ENCODE results near the gene FUOM. TPM values are rescaled to one million over a fixed set of nuclear protein-coding genes. Genes with fewer than 3 reads are reported as not detected.
"Not testable (repeated sequence)": the region's sequence is repeated elsewhere in the genome, so short reads cannot be mapped to it uniquely, and the experiment has no call there.

Gene FUOM
- total and polyA plus RNA-seq, 10 of the 15 experiments (the other 5 are each of a cell fraction or from before 2014, with no cell fraction given) = 1.8 to 41.7 (median 25.6) TPM

DNA sequence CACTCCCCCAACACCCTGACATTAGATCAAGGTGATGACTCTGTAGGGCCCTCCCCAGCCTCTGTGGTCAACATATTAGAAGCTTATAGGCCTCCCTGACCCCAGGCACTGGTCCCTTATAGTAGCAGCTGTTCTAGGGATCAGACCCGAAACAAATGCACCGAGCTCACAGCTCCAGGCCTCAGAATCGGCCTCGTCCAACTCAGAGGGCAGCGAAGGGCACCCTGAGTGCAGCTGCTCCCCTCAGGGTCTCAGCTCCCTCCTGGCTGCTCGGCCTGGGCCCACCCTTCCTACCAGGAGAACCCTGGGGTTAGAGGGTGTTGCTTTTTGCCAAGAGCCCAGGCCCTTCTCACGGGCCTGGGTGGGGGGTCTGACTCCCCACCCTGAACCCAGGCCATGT lies 10.3 kb upstream of the FUOM start:
- ATAC-seq (no peak), FAIRE-seq (no peak), DNase-seq (ENCODE audit: low read depth, low spot score) (no peak)
- no TSS peak for BruUV-seq (replicated peaks)
- intact Hi-C loops (cut with micrococcal nuclease; ENCODE audit: unreplicated experiment) (no loop called here), in situ Hi-C loops (cut with MboI) (no loop called here)
- TF ChIP-seq, protein P1, sequence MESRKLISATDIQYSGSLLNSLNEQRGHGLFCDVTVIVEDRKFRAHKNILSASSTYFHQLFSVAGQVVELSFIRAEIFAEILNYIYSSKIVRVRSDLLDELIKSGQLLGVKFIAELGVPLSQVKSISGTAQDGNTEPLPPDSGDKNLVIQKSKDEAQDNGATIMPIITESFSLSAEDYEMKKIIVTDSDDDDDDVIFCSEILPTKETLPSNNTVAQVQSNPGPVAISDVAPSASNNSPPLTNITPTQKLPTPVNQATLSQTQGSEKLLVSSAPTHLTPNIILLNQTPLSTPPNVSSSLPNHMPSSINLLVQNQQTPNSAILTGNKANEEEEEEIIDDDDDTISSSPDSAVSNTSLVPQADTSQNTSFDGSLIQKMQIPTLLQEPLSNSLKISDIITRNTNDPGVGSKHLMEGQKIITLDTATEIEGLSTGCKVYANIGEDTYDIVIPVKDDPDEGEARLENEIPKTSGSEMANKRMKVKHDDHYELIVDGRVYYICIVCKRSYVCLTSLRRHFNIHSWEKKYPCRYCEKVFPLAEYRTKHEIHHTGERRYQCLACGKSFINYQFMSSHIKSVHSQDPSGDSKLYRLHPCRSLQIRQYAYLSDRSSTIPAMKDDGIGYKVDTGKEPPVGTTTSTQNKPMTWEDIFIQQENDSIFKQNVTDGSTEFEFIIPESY (IDR thresholded peaks at IDR 0.05) = no peak
- Histone ChIP-seq H3K9ac (ENCODE audit: control insufficient read depth, insufficient read depth, low read length) (no peak overlapping the region), H3K9me3 (replicated peaks; ENCODE audit: control insufficient read depth, insufficient read depth, low read length) (no peaks in the 10 kb centered on the region), H3K27ac (ENCODE audit: control insufficient read depth, insufficient read depth) (no peak overlapping the region), H3K4me2 (ENCODE audit: control insufficient read depth, insufficient read depth) (no peak overlapping the region), H3K4me1 (ENCODE audit: control insufficient read depth, insufficient read depth, low read length) (peaks cover 4% of the 10 kb centered on the region; the same call in 1 of the 2 replicates), H2AFZ (ENCODE audit: control insufficient read depth, low read depth, low read length) (no peak overlapping the region), H3K27me3 (replicated peaks in 1 of 2; ENCODE audit: control insufficient read depth in 2 of 2, insufficient read depth in 2 of 2, low read length in 1 of 2) (no peaks in the 10 kb centered on the region), H3K36me3 (ENCODE audit: control insufficient read depth in 2 of 2, insufficient read depth in 2 of 2, low read length in 1 of 2) (peaks cover 0 to 13% of the 10 kb centered on the region in 2 experiments; a peak in 3 of 4 replicates), H3K79me2 (ENCODE audit: control insufficient read depth, insufficient read depth, low read length) (peaks cover 5% of the 10 kb centered on the region), H3K4me3 (no peak overlapping the region), H4K20me1 (ENCODE audit: control insufficient read depth, insufficient read depth) (no peaks in the 10 kb centered on the region)
- WGBS (ENCODE audit: insufficient coverage, insufficient replicate concordance, low lambda C conversion rate, missing lambda C conversion rate) = 90% methylated on average over 7 of the region's 7 CpGs
- ChIA-PET CTCF (no interaction called here), POLR2A (no interaction called here), RAD21 (ENCODE audit: unreplicated experiment) (no interaction called here), SMC1A (ENCODE audit: uncharacterized antibody, unreplicated experiment) (interaction anchor here (1.0 kb wide), 1 partner anchor 12 kb away, joined by 4 read pairs; no protein-coding TSS in a partner anchor)

DNA sequence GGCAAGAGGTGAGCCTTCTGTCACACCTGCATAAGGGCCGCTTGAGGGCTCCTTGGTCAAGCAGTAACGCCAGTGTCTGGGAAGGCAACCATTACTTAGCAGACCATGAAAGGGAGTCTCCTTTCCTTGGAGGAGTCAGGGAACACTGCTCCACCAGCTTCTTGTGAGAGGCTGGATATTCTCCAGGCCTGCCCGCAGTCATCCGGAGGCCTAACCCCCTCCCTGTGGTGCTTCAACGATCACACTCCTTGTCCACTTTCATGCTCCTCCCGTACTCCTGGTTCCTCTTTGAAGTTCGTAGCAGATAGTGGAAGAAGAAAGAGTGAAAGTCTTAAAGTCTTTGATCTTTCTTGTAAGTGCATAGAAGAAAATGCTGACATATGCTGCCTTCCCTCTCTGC lies 9.6 kb upstream of the FUOM start:
- H3K4me3 ChIP-seq; BruUV-seq (replicated peaks); RAD21 ChIA-PET (ENCODE audit: unreplicated experiment); intact Hi-C loops (cut with micrococcal nuclease; ENCODE audit: unreplicated experiment); in situ Hi-C loops (cut with MboI); H3K9me3 ChIP-seq (replicated peaks; ENCODE audit: control insufficient read depth, insufficient read depth, low read length); CTCF ChIA-PET; H3K4me1 ChIP-seq (ENCODE audit: control insufficient read depth, insufficient read depth, low read length); H4K20me1 ChIP-seq (ENCODE audit: control insufficient read depth, insufficient read depth); H3K9ac ChIP-seq (ENCODE audit: control insufficient read depth, insufficient read depth, low read length); ATAC-seq; H3K4me2 ChIP-seq (ENCODE audit: control insufficient read depth, insufficient read depth); FAIRE-seq; DNase-seq (ENCODE audit: low read depth, low spot score); H3K27ac ChIP-seq (ENCODE audit: control insufficient read depth, insufficient read depth); H3K79me2 ChIP-seq (ENCODE audit: control insufficient read depth, insufficient read depth, low read length); H2AFZ ChIP-seq (ENCODE audit: control insufficient read depth, low read depth, low read length); POLR2A ChIA-PET; H3K27me3 ChIP-seq (replicated peaks in 1 of 2; ENCODE audit: control insufficient read depth in 2 of 2, insufficient read depth in 2 of 2, low read length in 1 of 2): not testable (repeated sequence)
- peaks cover under 1 to 13% of the 10 kb centered on the region in 2 experiments; a peak in 3 of 4 replicates for H3K36me3 ChIP-seq (ENCODE audit: control insufficient read depth in 2 of 2, insufficient read depth in 2 of 2, low read length in 1 of 2)
- 73% methylated on average over 5 of the region's 7 CpGs for WGBS (ENCODE audit: insufficient coverage, insufficient replicate concordance, low lambda C conversion rate, missing lambda C conversion rate)
- SMC1A ChIA-PET (ENCODE audit: uncharacterized antibody, unreplicated experiment) = interaction anchor here (1.0 kb wide), 1 partner anchor 11 kb away, joined by 4 read pairs; no protein-coding TSS in a partner anchor
